HG03354 (cell line): ENCODE results near the gene PLCB1.

Experiments used
- ATAC-seq: cut with Tn5 transposase; IDR thresholded peaks from one replicate; pipeline ENCODE4 v1.9.1; 2021; ENCODE audit warnings: mild to moderate bottlenecking; ENCODE audit not compliant: unreplicated experiment, poor library complexity, severe bottlenecking

Gene PLCB1

GRCh38 chr20:8128291-8129060 lies 3.6 kb upstream of the PLCB1 start:
- ATAC-seq, result no peak

DNA sequence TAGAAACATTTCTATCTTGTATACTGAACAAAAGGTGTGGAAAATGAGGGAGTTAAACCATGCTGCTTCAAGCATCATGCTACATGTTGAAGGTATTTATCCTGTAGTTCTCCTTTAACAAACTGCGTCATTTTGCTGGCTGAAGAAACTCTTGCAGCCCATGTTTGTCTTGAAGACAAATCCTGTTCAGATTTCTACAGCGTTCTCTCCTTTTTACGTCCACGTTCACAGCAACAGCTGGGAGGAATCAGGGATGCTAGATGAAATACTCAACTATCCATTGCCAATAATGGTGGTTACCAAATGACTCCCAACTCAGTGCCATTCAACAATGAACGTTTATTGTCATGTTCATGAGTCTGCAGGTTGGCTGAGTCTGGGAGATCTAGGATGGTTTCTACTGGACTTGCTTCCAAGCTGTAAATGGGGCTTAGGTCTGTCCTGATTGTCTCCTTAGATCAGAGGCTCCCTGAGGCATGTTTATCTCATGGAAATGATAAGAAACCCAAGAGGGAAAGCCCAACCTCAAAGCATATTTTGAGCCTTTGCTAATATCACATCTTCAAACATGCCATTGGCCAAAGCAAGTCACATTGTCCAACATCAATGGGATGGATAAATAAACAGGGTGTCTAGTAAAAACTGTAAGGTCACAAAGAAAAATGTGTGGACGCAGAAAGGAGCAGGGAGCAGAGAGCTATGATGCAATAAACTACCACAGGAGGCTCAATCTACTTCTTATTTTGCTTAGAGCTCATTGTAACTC lies 2.7 kb upstream of the PLCB1 start:
- no peak for ATAC-seq

- ATAC-seq, result no peak
Observed at GRCh38 chr20:8130840-8131526, 1.1 kb upstream of the PLCB1 start.

DNA sequence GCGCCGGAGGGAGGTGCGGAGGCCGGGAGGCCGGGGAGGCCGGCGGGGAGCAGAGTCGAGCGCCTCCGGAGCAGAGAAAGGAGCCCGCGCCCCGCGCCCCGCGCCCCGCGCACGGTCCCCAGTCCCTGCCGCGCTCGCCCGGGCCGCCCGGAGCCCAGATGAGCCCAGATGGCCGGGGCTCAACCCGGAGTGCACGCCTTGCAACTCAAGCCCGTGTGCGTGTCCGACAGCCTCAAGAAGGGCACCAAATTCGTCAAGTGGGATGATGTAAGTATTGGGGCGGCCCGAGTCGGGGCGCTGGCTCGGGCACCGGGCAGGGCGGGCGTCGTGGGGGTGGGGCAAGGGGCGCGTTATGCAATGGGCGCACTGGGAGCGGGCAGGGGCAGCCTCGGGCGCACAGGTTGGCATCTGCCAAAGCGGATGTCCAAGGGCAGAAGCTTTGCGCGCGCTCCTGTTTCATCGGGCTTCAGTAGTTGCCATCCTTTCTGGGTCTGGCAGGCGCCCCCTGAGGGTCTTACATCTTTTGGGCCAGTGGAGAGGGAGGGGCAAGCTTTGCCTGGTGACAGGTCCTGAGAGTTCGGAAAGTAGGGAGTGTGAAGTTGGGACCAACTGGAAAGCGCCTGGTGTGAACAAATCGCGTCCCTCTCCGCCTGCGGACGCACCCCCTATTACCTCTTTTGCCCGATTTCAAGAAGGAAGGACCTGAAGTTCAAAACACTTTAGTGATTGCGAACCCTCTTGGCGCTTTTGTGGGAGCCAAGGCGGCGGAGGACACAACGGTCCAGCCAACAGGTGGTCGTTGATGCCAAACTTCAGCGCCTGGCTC lies 631 bp downstream of the PLCB1 start:
- no peak for ATAC-seq

DNA sequence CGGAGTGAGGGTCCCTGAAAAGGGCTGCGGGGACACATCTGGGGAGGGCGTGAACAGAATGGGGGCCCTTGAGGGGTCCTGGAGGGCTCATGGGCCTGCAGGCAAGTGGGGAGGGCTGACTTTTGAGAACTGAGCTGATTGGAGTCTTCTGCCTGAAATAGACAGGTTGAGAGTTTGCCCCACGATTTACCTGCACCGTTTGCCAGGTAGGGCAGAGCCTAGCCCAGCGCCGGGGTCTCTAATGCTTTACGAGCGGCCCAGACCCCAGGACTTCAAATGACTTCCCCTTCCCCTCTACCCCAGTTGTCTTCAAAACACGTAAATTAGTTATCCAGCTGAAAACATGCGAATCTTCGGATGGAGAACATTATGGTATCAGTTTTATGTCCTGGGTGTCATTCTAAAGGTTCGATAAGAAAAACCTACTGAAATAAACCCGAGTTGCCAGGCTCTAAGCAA lies 1.3 kb downstream of the PLCB1 start:
- ATAC-seq, result no peak

- no peak for ATAC-seq
Observed at GRCh38 chr20:8133851-8134451, 1.9 kb downstream of the PLCB1 start.

DNA sequence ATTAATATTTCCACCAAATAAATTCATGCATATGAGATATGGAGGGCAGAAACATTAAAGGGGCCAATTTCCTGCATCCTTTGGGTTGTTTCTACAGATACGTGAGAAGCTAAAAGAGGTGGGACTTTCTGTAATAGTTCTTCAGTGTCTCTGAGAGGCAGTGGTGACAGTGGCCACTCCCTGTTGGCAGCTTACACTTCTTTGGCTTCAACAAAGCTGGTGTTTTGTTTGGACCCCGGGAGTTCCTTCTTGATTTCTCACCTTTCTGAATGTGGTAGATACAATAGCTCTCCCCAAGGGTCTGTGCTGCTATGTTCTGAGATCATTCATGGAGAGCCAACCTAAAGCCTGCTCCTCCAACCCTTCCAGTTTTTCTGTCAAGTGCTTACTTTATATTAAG lies 7.8 kb downstream of the PLCB1 start:
- ATAC-seq, result no peak

DNA sequence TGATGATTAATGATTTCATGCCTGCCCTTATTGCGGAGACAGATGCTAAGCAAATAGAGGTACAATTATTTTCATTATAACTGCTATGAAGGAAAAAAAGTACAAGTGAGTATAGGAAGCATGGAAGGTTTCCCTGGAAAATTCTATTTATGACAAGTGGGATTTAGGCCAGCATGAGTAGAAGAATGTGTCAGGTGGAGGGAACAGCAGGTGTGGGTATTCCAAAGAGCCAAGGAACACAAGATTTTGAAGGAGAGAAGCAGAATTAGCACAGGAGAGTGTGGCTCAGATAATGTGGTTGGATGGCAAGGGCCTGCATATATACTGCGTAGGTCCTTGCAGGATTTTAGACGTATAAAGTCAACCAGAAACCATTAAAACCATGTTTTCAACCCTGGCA lies 11.4 kb downstream of the PLCB1 start:
- no peak for ATAC-seq

- ATAC-seq, result no peak
Observed at GRCh38 chr20:8144282-8145245, 12.5 kb downstream of the PLCB1 start.

DNA sequence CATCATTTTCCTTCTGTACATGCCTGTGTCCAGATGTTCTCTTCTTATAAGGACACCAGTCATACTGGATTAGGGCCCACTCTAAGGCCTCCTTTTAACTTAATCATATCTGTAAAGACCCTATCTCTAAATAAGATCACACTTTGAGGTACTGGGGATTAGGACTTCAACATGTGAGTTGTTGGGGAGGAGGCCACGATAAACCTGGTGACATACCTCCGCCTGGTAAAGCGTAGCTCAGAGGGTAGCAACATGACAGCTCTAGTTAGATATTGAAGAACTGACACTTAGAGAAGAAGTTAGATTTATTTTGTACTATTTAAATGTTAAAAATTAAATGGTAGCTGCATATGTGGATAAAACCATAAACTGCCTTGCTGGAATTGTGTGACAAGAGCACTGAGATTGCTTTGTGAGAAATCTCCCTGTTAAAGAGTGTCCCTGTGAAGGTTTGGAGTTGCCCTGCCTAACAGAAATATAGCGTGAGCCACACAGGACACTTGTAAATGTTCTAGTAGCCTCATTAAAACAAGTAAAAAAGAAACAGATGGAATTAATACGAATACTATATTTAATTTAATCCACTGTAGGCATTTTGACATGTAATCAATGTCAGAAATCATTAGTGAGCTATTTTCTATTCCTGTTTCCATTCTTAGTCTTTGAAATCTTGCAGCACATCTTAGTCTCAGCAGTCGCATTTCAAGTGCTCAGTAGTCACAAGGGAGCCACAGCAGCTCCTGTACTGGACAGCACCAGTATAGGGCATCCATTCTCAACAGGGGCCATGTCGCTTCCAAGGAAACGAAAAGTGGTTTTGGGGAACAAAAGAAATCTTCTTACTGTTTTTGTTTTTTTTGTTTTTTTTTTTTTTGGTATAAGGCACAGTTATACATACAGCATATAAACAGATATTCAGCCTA lies 13.4 kb downstream of the PLCB1 start:
- no peak for ATAC-seq

DNA sequence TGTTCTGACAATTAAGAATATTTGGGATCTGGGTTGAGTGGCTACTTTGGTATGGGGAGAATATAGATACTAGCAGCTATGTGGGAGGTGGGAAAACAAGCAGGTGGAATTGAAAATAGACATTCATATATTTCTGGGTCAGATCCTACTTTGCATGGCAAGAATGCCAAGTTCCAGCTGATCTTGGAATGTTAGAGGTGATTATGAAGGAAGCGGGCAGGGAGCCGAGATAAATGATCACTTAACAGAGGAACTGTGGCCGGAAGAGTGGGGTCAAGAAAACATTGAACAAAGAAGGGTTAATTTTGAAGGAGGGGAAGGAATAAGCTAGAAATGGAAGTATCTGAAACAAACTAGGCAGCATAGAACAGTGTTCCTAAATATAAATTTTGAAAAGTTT lies 15.4 kb downstream of the PLCB1 start:
- no peak for ATAC-seq

DNA sequence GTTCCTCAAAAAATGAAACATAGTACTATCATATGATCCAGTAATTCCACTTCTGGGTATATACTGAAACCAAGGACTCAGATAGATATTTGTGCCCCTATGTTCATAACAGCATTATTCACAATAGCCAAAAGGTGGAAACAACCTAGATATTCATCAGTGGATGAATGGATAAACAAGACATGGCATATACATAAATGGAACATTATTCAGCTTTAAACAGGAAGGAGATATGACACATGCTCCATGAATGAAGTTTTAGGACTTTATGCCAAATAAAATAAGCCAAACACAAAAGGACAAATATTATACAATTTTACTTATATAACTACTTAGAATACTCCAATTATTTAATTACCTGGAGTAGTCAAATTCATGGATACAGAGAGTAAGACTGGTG lies 16.4 kb downstream of the PLCB1 start:
- no peak for ATAC-seq

- ATAC-seq, result no peak
Observed at GRCh38 chr20:8150591-8150990, 18.5 kb downstream of the PLCB1 start.

- no peak for ATAC-seq
Observed at GRCh38 chr20:8151372-8151771, 19.3 kb downstream of the PLCB1 start.

DNA sequence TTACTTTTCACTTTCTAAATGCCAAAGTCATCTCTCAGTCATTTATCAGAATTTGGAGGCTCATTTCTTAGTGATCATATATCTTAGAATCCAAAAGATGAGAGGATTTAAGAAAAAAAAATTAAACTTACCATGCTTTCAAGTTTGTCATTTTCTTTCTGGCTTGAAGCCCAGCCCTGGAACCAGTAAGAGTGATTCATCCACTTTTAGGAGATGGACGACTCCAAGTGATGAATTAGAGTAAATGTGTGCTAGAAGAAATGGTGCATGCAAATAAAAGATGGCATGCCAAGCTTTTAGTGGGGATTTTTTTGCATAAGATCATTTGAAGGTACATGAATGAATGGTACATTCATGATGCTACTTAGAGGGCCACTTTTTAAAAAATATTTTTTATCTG lies 20.1 kb downstream of the PLCB1 start:
- no peak for ATAC-seq

- ATAC-seq, result no peak
Observed at GRCh38 chr20:8152847-8153246, 20.8 kb downstream of the PLCB1 start.

GRCh38 chr20:8153281-8153908 lies 21.3 kb downstream of the PLCB1 start:
- no peak for ATAC-seq
